AG09309 (cell line): Measurements from ENCODE around the gene ITGBL1.

Experiments
- DNase-seq: peaks from one replicate; pipeline ENCODE4 v3.0.0-alpha.2; 2010; ENCODE audit warnings: low read depth
- H3K4me3 ChIP-seq: 2 replicates; pipeline ENCODE4 v1.5.1; 2011; ENCODE audit warnings: mild to moderate bottlenecking, low read depth, low read length, moderate library complexity; ENCODE audit not compliant: control insufficient read depth
- TF ChIP-seq, protein P1 (sequence below): IDR thresholded peaks from 2 replicates; pipeline ENCODE4 v1.5.1; 2011; ENCODE audit warnings: mild to moderate bottlenecking, low read depth, low read length, inconsistent platforms; ENCODE audit not compliant: insufficient read depth, control insufficient read depth; ENCODE audit errors: missing control alignments

Gene ITGBL1

DNA sequence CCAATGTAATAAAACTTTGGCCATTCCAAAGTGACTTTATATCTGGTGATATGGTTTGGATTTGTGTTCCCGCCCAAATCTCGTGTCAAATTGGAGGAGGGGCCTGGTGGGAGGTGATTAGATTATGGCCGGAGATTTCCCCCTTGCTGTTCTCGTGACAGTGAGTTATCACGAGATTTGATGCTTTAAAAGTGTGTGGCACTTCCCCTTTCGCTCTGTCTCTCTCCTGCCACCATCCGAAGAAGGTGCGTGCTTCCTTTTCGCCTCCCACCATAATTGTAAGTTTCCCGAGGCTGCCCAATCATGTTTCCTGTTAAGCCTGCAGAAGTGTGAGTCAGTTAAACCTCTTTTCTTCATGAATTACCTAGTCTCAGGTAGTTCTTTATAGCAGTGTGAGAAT, 26.9 kb upstream of the ITGBL1 start:
- no peak for DNase-seq
- no peak overlapping the region for H3K4me3 ChIP-seq
- TF ChIP-seq, protein P1, sequence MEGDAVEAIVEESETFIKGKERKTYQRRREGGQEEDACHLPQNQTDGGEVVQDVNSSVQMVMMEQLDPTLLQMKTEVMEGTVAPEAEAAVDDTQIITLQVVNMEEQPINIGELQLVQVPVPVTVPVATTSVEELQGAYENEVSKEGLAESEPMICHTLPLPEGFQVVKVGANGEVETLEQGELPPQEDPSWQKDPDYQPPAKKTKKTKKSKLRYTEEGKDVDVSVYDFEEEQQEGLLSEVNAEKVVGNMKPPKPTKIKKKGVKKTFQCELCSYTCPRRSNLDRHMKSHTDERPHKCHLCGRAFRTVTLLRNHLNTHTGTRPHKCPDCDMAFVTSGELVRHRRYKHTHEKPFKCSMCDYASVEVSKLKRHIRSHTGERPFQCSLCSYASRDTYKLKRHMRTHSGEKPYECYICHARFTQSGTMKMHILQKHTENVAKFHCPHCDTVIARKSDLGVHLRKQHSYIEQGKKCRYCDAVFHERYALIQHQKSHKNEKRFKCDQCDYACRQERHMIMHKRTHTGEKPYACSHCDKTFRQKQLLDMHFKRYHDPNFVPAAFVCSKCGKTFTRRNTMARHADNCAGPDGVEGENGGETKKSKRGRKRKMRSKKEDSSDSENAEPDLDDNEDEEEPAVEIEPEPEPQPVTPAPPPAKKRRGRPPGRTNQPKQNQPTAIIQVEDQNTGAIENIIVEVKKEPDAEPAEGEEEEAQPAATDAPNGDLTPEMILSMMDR, result no peak

DNA sequence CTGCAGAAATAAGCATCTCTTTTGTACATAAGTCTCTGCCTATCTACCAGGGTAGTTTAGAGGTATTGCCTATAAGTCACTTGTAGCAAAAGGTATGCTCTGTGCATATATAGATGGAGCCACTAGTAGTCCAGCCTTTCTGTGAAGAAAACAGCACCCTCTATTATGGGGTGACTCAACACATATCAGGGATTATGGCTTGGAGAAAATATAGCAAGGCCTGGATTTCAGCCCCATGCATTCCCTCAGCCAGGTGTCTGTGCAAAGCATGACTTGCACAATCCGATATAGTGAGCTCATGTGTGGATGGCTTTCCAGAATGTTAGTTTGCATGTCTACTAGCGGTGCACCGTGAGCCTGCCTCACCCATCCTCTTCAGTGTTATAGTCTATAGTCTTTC, 22.7 kb upstream of the ITGBL1 start:
- TF ChIP-seq, protein P1, result no peak
- DNase-seq, result no peak
- no peak overlapping the region for H3K4me3 ChIP-seq

DNA sequence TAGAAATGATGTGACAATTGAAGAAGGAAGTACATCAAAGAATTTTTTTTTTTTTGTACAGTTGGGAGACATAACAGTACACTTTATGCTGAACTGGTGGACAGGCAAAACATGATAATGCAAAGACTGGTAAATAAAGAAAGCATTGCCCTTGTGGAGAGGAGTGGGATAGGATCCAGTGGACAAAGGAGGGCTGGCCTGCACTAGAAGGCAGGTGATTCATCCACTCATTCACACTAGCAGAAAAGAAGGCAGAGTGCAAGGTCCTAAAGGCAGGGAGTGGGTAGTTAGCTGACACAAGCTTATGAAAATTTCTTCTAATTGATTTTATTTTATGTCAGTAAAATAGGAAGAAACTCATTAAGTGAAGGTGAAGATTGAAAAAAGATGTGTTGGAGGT, 18.6 kb upstream of the ITGBL1 start:
- no peak overlapping the region for H3K4me3 ChIP-seq
- TF ChIP-seq, protein P1, result no peak
- DNase-seq, result no peak

DNA sequence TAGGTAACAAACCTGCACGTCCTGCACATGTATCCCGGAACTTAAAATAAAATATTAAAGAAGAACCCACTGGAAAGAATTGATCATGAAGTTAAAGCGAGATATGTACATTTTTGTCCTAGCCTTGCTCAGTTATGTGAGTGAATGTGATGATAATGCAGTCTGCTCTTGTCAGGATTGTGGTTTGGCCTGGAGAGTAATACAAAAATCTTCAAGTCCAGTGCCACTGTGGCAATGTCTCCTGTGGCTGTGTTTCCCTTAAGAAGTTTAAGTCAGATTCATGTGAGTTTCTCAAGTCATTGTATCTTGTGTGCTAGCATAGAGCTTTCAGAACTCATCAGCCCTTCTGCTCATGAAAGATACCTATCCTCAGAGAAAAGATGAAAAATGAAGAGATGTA, 18.0 kb upstream of the ITGBL1 start:
- no peak for DNase-seq
- TF ChIP-seq, protein P1, result no peak

DNA sequence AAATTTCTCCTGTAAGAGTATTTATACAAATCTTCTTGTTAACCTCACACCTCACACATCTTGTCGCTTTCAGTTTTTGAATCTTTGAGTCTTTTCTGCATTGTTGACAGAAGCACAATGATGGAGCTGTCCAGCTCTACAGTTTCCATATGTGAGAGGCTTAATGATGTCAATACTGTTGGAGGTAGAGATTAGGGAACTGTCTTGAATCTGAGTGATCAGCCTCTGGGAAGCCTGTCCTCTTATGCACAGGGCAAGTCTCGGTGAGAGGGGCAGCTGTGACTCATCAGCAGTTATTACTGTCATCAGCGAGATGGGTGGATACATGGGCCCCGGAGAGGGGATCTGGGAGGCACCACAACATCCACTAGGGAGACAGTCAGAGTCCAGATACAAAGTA, 4.6 kb upstream of the ITGBL1 start:
- H3K4me3 ChIP-seq, result no peak overlapping the region
- DNase-seq, result no peak
- TF ChIP-seq, protein P1, result no peak

More for the DNA sequence above, 18.0 kb upstream of the ITGBL1 start:
- H3K4me3 ChIP-seq, result no peak overlapping the region

DNA sequence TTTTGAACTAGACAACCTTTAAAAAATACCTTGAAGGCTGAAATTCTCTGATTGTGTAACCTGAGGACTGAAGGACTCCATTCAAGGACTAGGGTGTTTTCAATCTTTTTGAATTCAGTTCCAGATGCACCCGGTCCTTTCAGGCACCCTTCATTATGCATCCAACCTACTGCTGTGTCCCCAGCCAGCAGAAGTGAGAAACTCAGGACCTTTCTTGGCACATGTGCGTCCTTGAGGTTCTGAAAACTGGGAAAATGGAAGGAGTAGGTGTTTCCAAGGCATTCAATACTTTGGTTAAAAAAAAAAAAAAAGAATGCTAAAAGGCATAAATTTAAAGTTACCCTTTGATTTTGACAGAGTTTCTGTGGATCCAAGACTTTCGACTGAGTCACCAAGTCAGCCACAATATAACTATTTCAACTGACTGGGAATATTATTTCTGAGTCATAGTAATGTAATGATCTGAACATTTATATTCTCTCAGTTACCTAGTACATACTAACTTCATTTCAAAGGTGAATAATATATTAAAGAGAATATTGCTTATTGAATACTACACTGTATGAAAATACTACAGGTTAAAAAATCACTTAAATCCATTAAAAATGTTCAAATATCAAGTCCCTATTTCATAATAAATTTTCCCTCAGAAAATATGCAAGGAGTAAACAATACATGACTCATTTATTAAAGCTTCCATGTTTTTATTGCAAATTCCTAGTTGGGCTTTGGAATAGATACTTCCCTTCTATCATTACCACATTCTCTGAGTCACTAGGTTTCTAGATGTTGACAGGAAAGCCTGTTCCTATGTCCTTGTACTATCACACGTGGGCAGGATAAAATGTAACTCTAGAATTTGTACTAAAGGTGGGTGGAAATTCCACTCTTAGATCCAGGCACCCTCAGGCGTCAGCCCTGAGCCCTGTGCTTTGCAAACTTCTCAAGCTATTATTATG, 2.4 kb upstream of the ITGBL1 start:
- DNase-seq, result peak; percentile 69
- TF ChIP-seq, protein P1, result no peak
- H3K4me3 ChIP-seq, result no peak overlapping the region
